Stimulated activated CD4-positive, alpha-beta T cell treated with anti-CD3 and anti-CD28 coated beads, TNF-alpha, amount 100 ng/mL, for 24 hours (primary cell): ENCODE data around the gene PMM1.
"Not testable (repeated sequence)": the region's sequence is repeated elsewhere in the genome, so short reads cannot be mapped to it uniquely, and the experiment has no call there.

Experiments
- DNase-seq, 3 experiments: peaks; one replicate each; pipeline ENCODE4 v3.0.0-alpha.2; 2020; ENCODE audit warnings: low read depth in 3 of 3

The PMM1 gene

GRCh38 chr22:41563051-41563711, 26.5 kb downstream of the PMM1 start:
- no peak for DNase-seq

- no peak for DNase-seq
Observed at GRCh38 chr22:41562461-41562860, 27.2 kb downstream of the PMM1 start.

GRCh38 chr22:41561788-41562187, 27.9 kb downstream of the PMM1 start:
- no peak for DNase-seq

GRCh38 chr22:41561335-41561734, 28.3 kb downstream of the PMM1 start:
- no peak for DNase-seq

- no peak for DNase-seq
Observed at GRCh38 chr22:41560095-41560471, 29.6 kb downstream of the PMM1 start.

- DNase-seq, result not testable (repeated sequence)
Observed at GRCh38 chr22:41558241-41558630, 31.4 kb downstream of the PMM1 start.

- DNase-seq, result peak in 1 of 3 experiments; percentile 19
Observed at GRCh38 chr22:41557401-41558240, 32.0 kb downstream of the PMM1 start.

- DNase-seq, result no peak
Observed at GRCh38 chr22:41556561-41556960, 33.1 kb downstream of the PMM1 start.

- DNase-seq, result no peak
Observed at GRCh38 chr22:41555325-41555982, 34.2 kb downstream of the PMM1 start.

- DNase-seq, result no peak
Observed at GRCh38 chr22:41551877-41552582, 37.6 kb downstream of the PMM1 start.

- no peak for DNase-seq
Observed at GRCh38 chr22:41550952-41551491, 38.6 kb downstream of the PMM1 start.

- DNase-seq, result no peak
Observed at GRCh38 chr22:41548830-41549211, 40.8 kb downstream of the PMM1 start.

- no peak for DNase-seq
Observed at GRCh38 chr22:41544671-41545476, 44.8 kb downstream of the PMM1 start.

GRCh38 chr22:41543854-41544670, 45.6 kb downstream of the PMM1 start, which contains the start of gene POLR3H:
Gene POLR3H (minus strand): TSS chr22:41544470. CDS start chr22:41544101, 369 bp downstream.
- peak; percentile 93 to 98 (median 97) for DNase-seq

- no peak for DNase-seq
Observed at GRCh38 chr22:41542224-41542623, 47.4 kb downstream of the PMM1 start.

GRCh38 chr22:41541484-41541883, 48.2 kb downstream of the PMM1 start:
- DNase-seq, result no peak

GRCh38 chr22:41540365-41540764, 49.3 kb downstream of the PMM1 start:
- no peak for DNase-seq

- no peak for DNase-seq
Observed at GRCh38 chr22:41540006-41540315, 49.7 kb downstream of the PMM1 start.

GRCh38 chr22:41539146-41540005, 50.3 kb downstream of the PMM1 start:
- no peak for DNase-seq
